Glutamatergic neuron (in vitro differentiated cells): ENCODE measurements around the gene EML1. TPM values are rescaled to one million over a fixed set of nuclear protein-coding genes. Genes with fewer than 3 reads are reported as not detected.

Experiments used
- DNase-seq: peaks from one replicate; pipeline ENCODE4 v3.0.0; 2022
- H3K27ac Mint-ChIP-seq: one replicate; pipeline ENCODE4 v1.8.0; 2020; ENCODE audit warnings: mild to moderate bottlenecking, mixed read lengths, inconsistent platforms; ENCODE audit not compliant: unreplicated experiment
- H3K27me3 Mint-ChIP-seq: one replicate; pipeline ENCODE4 v1.8.0; 2020; ENCODE audit warnings: mild to moderate bottlenecking, moderate library complexity, mixed read lengths, inconsistent platforms; ENCODE audit not compliant: unreplicated experiment
- H3K36me3 Mint-ChIP-seq: one replicate; pipeline ENCODE4 v1.8.0; 2020; ENCODE audit warnings: mild to moderate bottlenecking, mixed read lengths, inconsistent platforms; ENCODE audit not compliant: unreplicated experiment
- H3K4me1 Mint-ChIP-seq: one replicate; pipeline ENCODE4 v1.8.0; 2020; ENCODE audit warnings: mild to moderate bottlenecking, low read depth, mixed read lengths, inconsistent platforms; ENCODE audit not compliant: unreplicated experiment
- H3K4me3 Mint-ChIP-seq: one replicate; pipeline ENCODE4 v1.8.0; 2020; ENCODE audit warnings: mild to moderate bottlenecking, mixed read lengths, inconsistent platforms; ENCODE audit not compliant: unreplicated experiment
- H3K9me3 Mint-ChIP-seq: one replicate; pipeline ENCODE4 v1.8.0; 2020; ENCODE audit warnings: mild to moderate bottlenecking, moderate library complexity, mixed read lengths, inconsistent platforms; ENCODE audit not compliant: unreplicated experiment
- total RNA-seq: library from RNA; stranded (reverse); fragmentation: NEBNext Ultra II Directional; extraction: Animal tissue kit (Norgen Biotek cat#: 25700); gene quantifications from one replicate; pipeline ENCODE4 v1.2.1, GENCODE V29; 2021; ENCODE audit not compliant: unreplicated experiment
- TF ChIP-seq, protein P1 (sequence below): fragments of 200-600 bp; sonication (generic); IDR thresholded peaks from one replicate; pipeline ENCODE4 v1.5.0; 2021; ENCODE audit not compliant: partially characterized antibody, unreplicated experiment

EML1 gene
- total RNA-seq, 1 donor from 2014 or later: 73.6 TPM

DNA sequence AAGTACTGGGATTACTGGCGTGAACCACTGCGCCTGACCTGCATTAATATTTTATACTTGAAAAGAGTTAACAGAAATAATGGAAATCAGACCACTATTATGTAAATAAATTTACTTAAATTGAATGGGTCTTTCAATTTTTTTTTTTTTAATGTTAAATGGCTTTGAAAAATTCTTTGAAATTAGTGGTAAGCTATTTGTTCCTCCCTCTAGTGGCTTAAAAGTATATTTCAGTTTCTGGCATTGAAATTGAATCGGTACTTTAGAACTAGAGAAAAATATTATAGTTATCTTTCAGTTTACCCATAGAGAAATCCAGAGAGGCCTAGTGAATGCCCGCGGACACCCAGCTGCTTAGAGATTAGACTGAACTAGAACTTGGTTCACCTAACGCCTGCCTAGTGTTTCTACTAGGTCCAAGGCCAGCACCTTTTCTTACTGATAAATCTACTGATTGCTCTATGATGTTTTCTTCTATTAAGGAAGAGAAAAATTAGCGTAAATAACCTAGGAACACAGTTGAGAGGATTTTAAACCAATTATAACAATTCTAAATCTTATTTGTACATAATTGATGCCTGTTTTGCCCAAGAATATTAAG is 106.5 kb downstream of the EML1 start:
- Mint-ChIP-seq H3K9me3 (peaks cover 2% of the 10 kb centered on the region), H3K36me3 (peaks cover 22% of the 10 kb centered on the region), H3K27ac (no peak overlapping the region), H3K4me1 (no peaks in the 10 kb centered on the region), H3K27me3 (no peaks in the 10 kb centered on the region), H3K4me3 (no peak overlapping the region)
- TF ChIP-seq, protein P1, sequence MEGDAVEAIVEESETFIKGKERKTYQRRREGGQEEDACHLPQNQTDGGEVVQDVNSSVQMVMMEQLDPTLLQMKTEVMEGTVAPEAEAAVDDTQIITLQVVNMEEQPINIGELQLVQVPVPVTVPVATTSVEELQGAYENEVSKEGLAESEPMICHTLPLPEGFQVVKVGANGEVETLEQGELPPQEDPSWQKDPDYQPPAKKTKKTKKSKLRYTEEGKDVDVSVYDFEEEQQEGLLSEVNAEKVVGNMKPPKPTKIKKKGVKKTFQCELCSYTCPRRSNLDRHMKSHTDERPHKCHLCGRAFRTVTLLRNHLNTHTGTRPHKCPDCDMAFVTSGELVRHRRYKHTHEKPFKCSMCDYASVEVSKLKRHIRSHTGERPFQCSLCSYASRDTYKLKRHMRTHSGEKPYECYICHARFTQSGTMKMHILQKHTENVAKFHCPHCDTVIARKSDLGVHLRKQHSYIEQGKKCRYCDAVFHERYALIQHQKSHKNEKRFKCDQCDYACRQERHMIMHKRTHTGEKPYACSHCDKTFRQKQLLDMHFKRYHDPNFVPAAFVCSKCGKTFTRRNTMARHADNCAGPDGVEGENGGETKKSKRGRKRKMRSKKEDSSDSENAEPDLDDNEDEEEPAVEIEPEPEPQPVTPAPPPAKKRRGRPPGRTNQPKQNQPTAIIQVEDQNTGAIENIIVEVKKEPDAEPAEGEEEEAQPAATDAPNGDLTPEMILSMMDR: peak; percentile 84
- DNase-seq: no peak

DNA sequence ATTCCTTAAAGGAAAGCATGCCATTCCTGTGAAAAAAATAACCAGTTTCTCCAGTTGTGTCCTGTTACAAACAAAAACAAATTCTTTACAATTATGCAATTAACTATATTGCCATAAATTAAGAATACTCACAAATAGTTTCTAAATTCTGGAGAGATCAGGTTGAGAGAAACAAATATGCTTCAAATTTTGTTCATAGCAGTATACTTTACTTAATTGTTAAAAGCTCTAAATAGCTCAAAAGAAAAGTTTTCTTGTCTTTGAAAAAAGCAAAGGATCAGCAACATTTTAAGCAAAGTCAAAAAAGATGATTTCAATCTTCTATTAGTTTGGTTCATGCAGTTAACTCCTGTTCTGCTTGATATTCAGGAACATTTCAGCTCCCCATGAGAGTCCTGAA is 109.7 kb downstream of the EML1 start:
- peaks cover 1% of the 10 kb centered on the region for H3K27me3 Mint-ChIP-seq
- no peaks in the 10 kb centered on the region for H3K4me1 Mint-ChIP-seq
- no peak overlapping the region for H3K27ac Mint-ChIP-seq
- no peak overlapping the region for H3K4me3 Mint-ChIP-seq
- no peak for DNase-seq
- TF ChIP-seq, protein P1: no peak
- H3K36me3 Mint-ChIP-seq: peaks cover 42% of the 10 kb centered on the region
- peaks cover 2% of the 10 kb centered on the region for H3K9me3 Mint-ChIP-seq

DNA sequence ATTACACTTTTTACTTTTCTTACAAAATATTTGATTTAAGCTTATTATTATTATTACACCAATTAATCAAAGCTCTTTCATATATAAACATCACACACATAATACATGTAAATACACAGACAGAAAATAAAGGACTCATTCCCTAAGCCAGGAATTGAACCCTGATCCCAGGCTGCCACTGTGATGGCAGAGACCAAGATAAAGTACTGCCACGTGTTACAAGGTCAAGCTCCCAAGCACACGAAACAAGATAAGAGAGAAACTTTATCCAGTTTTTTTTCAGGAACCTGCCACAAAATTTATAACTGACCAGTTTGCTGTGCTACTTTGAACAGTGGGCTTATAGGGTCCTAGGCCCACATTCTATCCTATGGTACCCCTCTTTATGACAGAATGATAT is 111.3 kb downstream of the EML1 start:
- H3K36me3 Mint-ChIP-seq: peaks cover 42% of the 10 kb centered on the region
- TF ChIP-seq, protein P1: no peak

DNA sequence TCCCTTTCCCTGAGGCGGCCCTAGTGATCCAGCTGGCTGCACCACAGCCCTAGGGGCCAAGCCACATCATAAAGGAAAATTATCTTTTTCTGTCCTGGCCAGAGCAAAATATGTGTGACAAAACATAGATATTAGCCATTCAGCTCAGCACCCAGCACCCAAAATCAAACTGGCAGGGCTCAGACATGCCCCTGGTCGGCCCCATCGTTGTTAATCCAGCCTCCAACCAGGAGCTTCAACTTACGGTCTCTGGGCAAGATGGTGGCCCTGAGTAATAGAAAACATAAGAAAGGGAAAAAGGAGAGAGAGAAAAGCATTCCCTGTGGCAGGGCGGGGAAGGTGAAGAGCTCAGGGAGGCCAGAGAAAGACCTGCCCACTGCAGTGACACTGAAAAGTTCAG is 111.9 kb downstream of the EML1 start:
- H3K27ac Mint-ChIP-seq: no peak overlapping the region
- TF ChIP-seq, protein P1: no peak
- DNase-seq: no peak
- H3K4me1 Mint-ChIP-seq: peaks cover 6% of the 10 kb centered on the region
- peaks cover 2% of the 10 kb centered on the region for H3K9me3 Mint-ChIP-seq
- peaks cover 3% of the 10 kb centered on the region for H3K27me3 Mint-ChIP-seq
- no peak overlapping the region for H3K4me3 Mint-ChIP-seq
- peaks cover 42% of the 10 kb centered on the region for H3K36me3 Mint-ChIP-seq

More for the DNA sequence above, 111.3 kb downstream of the EML1 start:
- no peak overlapping the region for H3K27ac Mint-ChIP-seq
- H3K4me1 Mint-ChIP-seq: peaks cover 4% of the 10 kb centered on the region
- H3K4me3 Mint-ChIP-seq: no peak overlapping the region
- DNase-seq: no peak
- peaks cover 2% of the 10 kb centered on the region for H3K9me3 Mint-ChIP-seq
- peaks cover 3% of the 10 kb centered on the region for H3K27me3 Mint-ChIP-seq

DNA sequence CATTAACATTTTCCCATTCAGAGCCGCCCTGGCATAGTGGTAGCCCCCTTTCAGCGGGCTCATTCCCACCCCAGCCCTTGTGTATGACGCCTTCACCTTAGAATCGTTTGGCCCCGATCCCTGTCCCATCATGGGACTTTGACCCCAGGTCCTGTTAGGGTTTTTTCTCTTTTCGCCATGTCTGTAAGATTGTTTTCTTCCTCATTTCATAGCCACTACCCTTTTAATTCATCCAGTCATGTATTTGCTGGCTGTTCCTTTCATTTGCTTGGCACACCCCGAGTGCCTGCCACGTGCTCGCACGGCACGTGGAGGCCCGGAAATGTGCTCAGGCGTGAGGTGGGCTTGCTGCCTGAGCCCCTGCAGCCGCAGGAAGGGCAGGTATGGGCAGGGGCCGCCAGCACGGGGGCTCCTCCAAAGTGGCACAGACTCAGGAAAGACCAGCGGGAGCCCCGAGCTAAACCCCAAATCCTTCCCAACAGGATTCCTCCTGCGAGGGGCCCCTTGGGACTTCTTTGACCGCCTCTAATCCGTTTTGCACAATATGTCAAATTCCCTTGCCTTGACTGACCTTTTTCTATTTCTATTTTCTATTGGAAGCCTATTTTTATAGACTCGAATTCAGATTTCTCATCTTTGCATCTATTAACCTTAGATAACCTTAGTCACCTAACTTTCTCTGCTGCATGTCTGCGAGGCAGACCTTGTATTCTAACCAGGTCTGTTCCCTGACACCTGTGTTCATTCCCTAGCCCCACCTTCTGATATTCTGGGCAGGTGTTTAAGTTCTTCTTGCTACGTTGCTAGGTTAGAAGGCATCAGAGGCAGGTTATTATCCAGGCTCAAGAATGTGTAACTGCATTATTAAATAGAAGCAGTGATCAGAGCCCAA is 114.8 kb downstream of the EML1 start:
- H3K36me3 Mint-ChIP-seq: peaks cover 24% of the 10 kb centered on the region
- no peak for DNase-seq
- H3K4me1 Mint-ChIP-seq: peaks cover 6% of the 10 kb centered on the region
- peaks cover 3% of the 10 kb centered on the region for H3K9me3 Mint-ChIP-seq
- H3K27ac Mint-ChIP-seq: no peak overlapping the region
- H3K27me3 Mint-ChIP-seq: peaks cover 3% of the 10 kb centered on the region
- H3K4me3 Mint-ChIP-seq: peak overlapping the region; percentile 39
- TF ChIP-seq, protein P1: no peak
